IMR-90 (cell line): ENCODE data around the gene SPACA6. TPM values are rescaled to one million over a fixed set of nuclear protein-coding genes. Genes with fewer than 3 reads are reported as not detected.

Experiments used
- ATAC-seq: fragments of 200-7000 bp; cut with Tn5 transposase; 2 replicates; pipeline ENCODE4 v1.9.1; 2020; ENCODE audit warnings: low read depth, mild to moderate bottlenecking, moderate library complexity
- BruUV-seq: library from RNA; stranded (reverse); fragments of 400-500 nt; replicated peaks from 2 replicates; lab custom pipeline; 2021; lab: Mats Ljungman, UMichigan
- CTCF ChIA-PET: fragments of 300-600 bp; formaldehyde crosslinking; extraction: SDS; loops from one replicate; lab custom pipeline; 2021; ENCODE audit warnings: antibody characterized with exemption; lab: Yijun Ruan, JAX
- POLR2A ChIA-PET: fragments of 300-600 bp; sonication (Branson Sonifier 250); formaldehyde crosslinking; loops from one replicate; lab custom pipeline; 2022; ENCODE audit warnings: antibody characterized with exemption; ENCODE audit not compliant: unreplicated experiment; lab: Charles Lee
- DNase-seq: peaks from one replicate; pipeline ENCODE4 v3.0.0; 2013
- H2AFZ ChIP-seq: replicated peaks from 2 replicates; pipeline ENCODE3; 2013; ENCODE audit warnings: low read length, mild to moderate bottlenecking; ENCODE audit not compliant: poor library complexity
- H2AK5ac ChIP-seq: 2 replicates; pipeline ENCODE4 v1.6.1; 2013; ENCODE audit warnings: low read depth, low read length, inconsistent platforms
- H2AK9ac ChIP-seq: replicated peaks from 2 replicates; pipeline ENCODE3; 2013; ENCODE audit warnings: mild to moderate bottlenecking, low read depth, low read length, moderate library complexity; ENCODE audit not compliant: poor library complexity
- H2BK120ac ChIP-seq: 2 replicates; pipeline ENCODE4 v1.6.1; 2013; ENCODE audit warnings: low read depth, low read length, inconsistent platforms
- H2BK15ac ChIP-seq: 3 replicates; pipeline ENCODE4 v1.6.1; 2013; ENCODE audit warnings: low read depth, low read length, inconsistent platforms
- H2BK20ac ChIP-seq: 2 replicates; pipeline ENCODE4 v1.6.1; 2013; ENCODE audit warnings: low read depth, mild to moderate bottlenecking, inconsistent platforms, low read length, moderate library complexity
- H2BK5ac ChIP-seq: 2 replicates; pipeline ENCODE4 v1.6.1; 2013; ENCODE audit warnings: mild to moderate bottlenecking, low read depth, low read length, inconsistent platforms; ENCODE audit not compliant: poor library complexity, severe bottlenecking
- H3K14ac ChIP-seq: replicated peaks from 2 replicates; pipeline ENCODE4 v1.6.1; 2013; ENCODE audit warnings: low read depth, low read length, inconsistent platforms
- H3K18ac ChIP-seq: 2 replicates; pipeline ENCODE4 v1.6.1; 2013; ENCODE audit warnings: low read depth, low read length, control low read depth
- H3K23ac ChIP-seq: 2 replicates; pipeline ENCODE4 v1.6.1; 2013; ENCODE audit warnings: low read depth, low read length, inconsistent platforms
- H3K27ac ChIP-seq: 2 replicates; pipeline ENCODE4 v1.5.1; 2013; ENCODE audit warnings: mild to moderate bottlenecking, control low read depth, low read length; ENCODE audit not compliant: insufficient read depth
- H3K27me3 ChIP-seq: 2 replicates; pipeline ENCODE4 v1.6.1; 2013; ENCODE audit warnings: low read length; ENCODE audit not compliant: control insufficient read depth, insufficient read depth
- H3K36me3 ChIP-seq: 2 replicates; pipeline ENCODE4 v1.6.1; 2013; ENCODE audit warnings: low read length, mixed read lengths; ENCODE audit not compliant: control insufficient read depth, insufficient read depth
- H3K4ac ChIP-seq: 2 replicates; pipeline ENCODE4 v1.6.1; 2013; ENCODE audit warnings: low read depth, low read length, inconsistent platforms
- H3K4me1 ChIP-seq: 2 replicates; pipeline ENCODE4 v1.6.1; 2013; ENCODE audit warnings: low read length, mixed read lengths; ENCODE audit not compliant: control insufficient read depth, insufficient read depth
- H3K4me2 ChIP-seq: 2 replicates; pipeline ENCODE4 v1.6.1; 2013; ENCODE audit warnings: low read depth, mild to moderate bottlenecking, control low read depth, low read length, moderate library complexity
- H3K4me3 ChIP-seq: 2 replicates; pipeline ENCODE4 v1.5.1; 2013; ENCODE audit warnings: low read depth, mild to moderate bottlenecking, control low read depth, low read length, moderate library complexity; ENCODE audit not compliant: insufficient read depth
- H3K56ac ChIP-seq: 2 replicates; pipeline ENCODE4 v1.6.1; 2013; ENCODE audit warnings: low read length, inconsistent platforms; ENCODE audit not compliant: insufficient read depth; ENCODE audit errors: extremely low read depth
- H3K79me1 ChIP-seq, 2 experiments: 2 replicates each; pipeline ENCODE4 v1.6.1; 2013; ENCODE audit warnings: low read length in 2 of 2, inconsistent platforms in 1 of 2, low read depth in 1 of 2
- H3K9ac ChIP-seq: 2 replicates; pipeline ENCODE4 v1.6.1; 2013; ENCODE audit warnings: low read depth, low read length, control low read depth
- H3K9me1 ChIP-seq: 2 replicates; pipeline ENCODE4 v1.6.1; 2013; ENCODE audit warnings: low read length, inconsistent platforms; ENCODE audit not compliant: insufficient read depth
- H3K9me3 ChIP-seq: 2 replicates; pipeline ENCODE4 v1.6.1; 2013; ENCODE audit warnings: low read length; ENCODE audit not compliant: control insufficient read depth, insufficient read depth
- H4K20me1 ChIP-seq: 2 replicates; pipeline ENCODE4 v1.6.1; 2013; ENCODE audit warnings: low read length, inconsistent platforms; ENCODE audit not compliant: insufficient read depth
- H4K5ac ChIP-seq: 2 replicates; pipeline ENCODE4 v1.6.1; 2013; ENCODE audit warnings: mild to moderate bottlenecking, low read depth, low read length, control low read depth
- H4K8ac ChIP-seq, 2 experiments: 2 replicates each; pipeline ENCODE4 v1.6.1; 2013; ENCODE audit warnings: low read depth in 2 of 2, low read length in 2 of 2, control low read depth in 1 of 2, inconsistent platforms in 1 of 2
- H4K91ac ChIP-seq: 2 replicates; pipeline ENCODE4 v1.6.1; 2013; ENCODE audit warnings: low read depth, low read length, inconsistent platforms; ENCODE audit not compliant: insufficient read depth
- FOS ChIP-seq: fragments of 150-350 bp; IDR thresholded peaks from 2 replicates; pipeline ENCODE4 v1.6.1; 2016; ENCODE audit warnings: low read depth, low read length
- MAFK ChIP-seq: IDR thresholded peaks from 2 replicates; pipeline ENCODE4 v1.6.1; 2012; ENCODE audit warnings: low read depth, low read length, improper control_type of control experiment
- WGBS, 2 experiments: methylation state at CpG; one replicate each; pipeline versions ENCODE4 v1.1.5 to v1.1.7; 2013; ENCODE audit warnings: missing lambda C conversion rate in 2 of 2; ENCODE audit not compliant: insufficient read length in 1 of 2; ENCODE audit errors: extremely low coverage in 2 of 2; 5-methylcytosine and 5-hydroxymethylcytosine counted together
- dilution Hi-C: fragments of 300-500 bp; cut with HindIII; formaldehyde crosslinking; loops from one replicate; pipeline ENCODE4 v1.14.3; 2018; ENCODE audit warnings: low sequenced_read_pairs; ENCODE audit not compliant: unreplicated experiment
- in situ Hi-C: fragments of 300-500 bp; cut with MboI; formaldehyde crosslinking; loops from 3 replicates; pipeline ENCODE4 v1.14.3; 2019; ENCODE audit warnings: low sequenced_read_pairs, inconsistent platforms, mixed read lengths
- intact Hi-C: fragments of 100-400 bp; cut with micrococcal nuclease; formaldehyde crosslinking; loops from 2 replicates; pipeline ENCODE4 v1.10.0; 2022
- polyA plus RNA-seq, 3 experiments: library from polyadenylated mRNA; depleted of rRNA; stranded (reverse); fragments of >200 nt; gene quantifications; 2 replicates each; pipeline ENCODE4 v1.2.3, GENCODE V29; 2012; ENCODE audit warnings: low replicate concordance in 1 of 3
- total RNA-seq: library from RNA; depleted of rRNA; stranded (reverse); fragments of >200 nt; gene quantifications from 2 replicates; pipeline ENCODE4 v1.2.3, GENCODE V29; 2012

Gene SPACA6
- total and polyA plus RNA-seq, 2 of the 4 experiments (the other 2 are of a cell fraction): 1.3 to 13.6 TPM

GRCh38 chr19:51676566-51677083, 16.5 kb upstream of the SPACA6 start:
- Histone ChIP-seq H3K36me3 (no peaks in the 10 kb centered on the region), H3K4me1 (no peaks in the 10 kb centered on the region), H3K56ac (no peak overlapping the region), H4K20me1 (no peaks in the 10 kb centered on the region), H3K27ac (no peak overlapping the region), H3K4me2 (no peak overlapping the region), H3K9me3 (no peaks in the 10 kb centered on the region), H2AFZ (no peak overlapping the region), H3K18ac (no peak overlapping the region), H2AK5ac (no peak overlapping the region), H4K8ac (no peak overlapping the region), H3K4ac (no peak overlapping the region), H4K5ac (no peak overlapping the region), H4K91ac (no peak overlapping the region), H3K27me3 (no peaks in the 10 kb centered on the region; the same call in 1 of the 2 replicates), H2BK120ac (no peak overlapping the region), H2BK15ac (no peak overlapping the region), H2BK5ac (no peak overlapping the region), H3K4me3 (no peak overlapping the region), H3K9me1 (no peaks in the 10 kb centered on the region), H3K14ac (no peak overlapping the region), H3K9ac (no peak overlapping the region), H2BK20ac (no peak overlapping the region), H3K23ac (no peak overlapping the region), H3K79me1 (no peaks in the 10 kb centered on the region), H2AK9ac (no peak overlapping the region)
- WGBS, 2 experiments: no CpG with 5 or more reads among the region's 11 CpGs
- dilution Hi-C loops (no loop called here), in situ Hi-C loops (no loop called here), intact Hi-C loops (no loop called here)
- ATAC-seq (no peak), DNase-seq (no peak)
- ChIA-PET POLR2A (no interaction called here), CTCF (interaction anchor here (0.6 kb wide), 1 partner anchor 28 kb away, joined by 3 read pairs; no protein-coding TSS in a partner anchor)
- TF ChIP-seq FOS (no peak), MAFK (0 out of 2 replicates have a peak, but pooled peaks have one; percentile 5)
- no TSS peak for BruUV-seq
